HEK293T (cell line): ENCODE results near the gene GZMB.

Experiments used
- CTCF ChIA-PET: fragments of 350-600 bp; formaldehyde crosslinking; extraction: SDS; loops from one replicate; lab custom pipeline; 2021; ENCODE audit warnings: antibody characterized with exemption, inconsistent platforms; lab: Yijun Ruan, JAX
- POLR2A ChIA-PET: fragments of 350-600 bp; formaldehyde crosslinking; extraction: SDS; loops from one replicate; lab custom pipeline; 2020; ENCODE audit warnings: antibody characterized with exemption, inconsistent platforms; lab: Yijun Ruan, JAX
- DNase-seq: peaks from one replicate; pipeline ENCODE4 v3.0.0; 2012; ENCODE audit warnings: mixed read lengths; ENCODE audit errors: extremely low spot score
- ARNT ChIP-seq: fragments of 450-650 bp; IDR thresholded peaks from 2 replicates; pipeline ENCODE4 v1.6.1; 2017; ENCODE audit warnings: mild to moderate bottlenecking
- BHLHE40 ChIP-seq: fragments of 450-650 bp; IDR thresholded peaks from 2 replicates; pipeline ENCODE4 v1.6.1; 2016; ENCODE audit warnings: mild to moderate bottlenecking, moderate library complexity, borderline replicate concordance
- CTBP1 ChIP-seq: fragments of 450-650 bp; IDR thresholded peaks from 2 replicates; pipeline ENCODE4 v1.6.1; 2016; ENCODE audit warnings: borderline replicate concordance
- ELF4 ChIP-seq: fragments of 450-650 bp; IDR thresholded peaks from 2 replicates; pipeline ENCODE4 v1.6.1; 2017; ENCODE audit warnings: antibody characterized with exemption
- FOXA1 ChIP-seq: fragments of 450-650 bp; IDR thresholded peaks from 2 replicates; pipeline ENCODE4 v1.6.1; 2016; ENCODE audit warnings: mild to moderate bottlenecking
- FOXK2 ChIP-seq: fragments of 450-650 bp; IDR thresholded peaks from 2 replicates; pipeline ENCODE4 v1.6.1; 2016; ENCODE audit warnings: mild to moderate bottlenecking
- FOXM1 ChIP-seq: fragments of 450-650 bp; IDR thresholded peaks from 2 replicates; pipeline ENCODE4 v1.6.1; 2017; ENCODE audit warnings: mild to moderate bottlenecking, borderline replicate concordance
- HDGF ChIP-seq: fragments of 450-650 bp; IDR thresholded peaks from 2 replicates; pipeline ENCODE4 v1.6.1; 2017; ENCODE audit warnings: antibody characterized with exemption, borderline replicate concordance
- L3MBTL2 ChIP-seq: fragments of 450-650 bp; conservative IDR thresholded peaks from 2 replicates; pipeline ENCODE4 v1.6.1; 2016; ENCODE audit warnings: mild to moderate bottlenecking
- LEF1 ChIP-seq: fragments of 450-650 bp; IDR thresholded peaks from 2 replicates; pipeline ENCODE4 v1.6.1; 2017; ENCODE audit warnings: mild to moderate bottlenecking, borderline replicate concordance
- NFRKB ChIP-seq: fragments of 450-650 bp; IDR thresholded peaks from 2 replicates; pipeline ENCODE4 v1.6.1; 2016; ENCODE audit warnings: mild to moderate bottlenecking, moderate library complexity
- PKNOX1 ChIP-seq: fragments of 450-650 bp; IDR thresholded peaks from 2 replicates; pipeline ENCODE4 v1.6.1; 2016
- SP1 ChIP-seq: fragments of 450-650 bp; IDR thresholded peaks from 2 replicates; pipeline ENCODE4 v1.6.1; 2017
- SUZ12 ChIP-seq: fragments of 450-650 bp; IDR thresholded peaks from 2 replicates; pipeline ENCODE4 v1.6.1; 2016; ENCODE audit warnings: mild to moderate bottlenecking
- TARDBP ChIP-seq: fragments of 450-650 bp; IDR thresholded peaks from 2 replicates; pipeline ENCODE4 v1.6.1; 2016
- ZNF384 ChIP-seq: fragments of 450-650 bp; IDR thresholded peaks from 2 replicates; pipeline ENCODE4 v1.6.1; 2016

Gene GZMB

GRCh38 chr14:24613747-24614146 is 20.2 kb downstream of the GZMB start:
- no peak for DNase-seq
- POLR2A ChIA-PET = no interaction called here
- TF ChIP-seq ARNT = no peak
- TF ChIP-seq LEF1 = no peak
- no peak for TF ChIP-seq NFRKB
- TF ChIP-seq CTBP1 = no peak
- no peak for TF ChIP-seq BHLHE40
- no peak for TF ChIP-seq FOXA1
- CTCF ChIA-PET = no interaction called here

- TF ChIP-seq LEF1 = no peak
- no peak for TF ChIP-seq HDGF
- TF ChIP-seq SUZ12 = no peak
- TF ChIP-seq L3MBTL2 = no peak
- no peak for TF ChIP-seq FOXM1
- no peak for TF ChIP-seq FOXK2
- TF ChIP-seq ELF4 = no peak
- ChIA-PET CTCF (no interaction called here), POLR2A (no interaction called here)
- DNase-seq = no peak
Observed at GRCh38 chr14:24613241-24613640, 20.7 kb downstream of the GZMB start.

GRCh38 chr14:24612196-24612595 is 21.8 kb downstream of the GZMB start:
- POLR2A ChIA-PET = no interaction called here
- no peak for DNase-seq
- TF ChIP-seq LEF1 = no peak
- TF ChIP-seq FOXA1 = no peak
- TF ChIP-seq PKNOX1 = no peak
- no peak for TF ChIP-seq FOXM1
- TF ChIP-seq BHLHE40 = no peak
- TF ChIP-seq SUZ12 = no peak
- TF ChIP-seq CTBP1 = no peak
- no peak for TF ChIP-seq SP1
- no peak for TF ChIP-seq FOXK2
- TF ChIP-seq ARNT = no peak
- no peak for TF ChIP-seq NFRKB
- no peak for TF ChIP-seq HDGF
- CTCF ChIA-PET = no interaction called here

GRCh38 chr14:24609655-24610344 is 24.2 kb downstream of the GZMB start, which contains the start of gene GZMH:
Gene GZMH, minus strand, starts transcription at chr14:24609685. Its CDS starts 72 bp downstream, at chr14:24609613.
- TF ChIP-seq BHLHE40 (no peak), TARDBP (no peak), NFRKB (no peak), FOXM1 (no peak), FOXK2 (no peak), ZNF384 (no peak), FOXA1 (no peak), PKNOX1 (no peak), L3MBTL2 (no peak), HDGF (no peak), ELF4 (no peak), LEF1 (no peak), SP1 (no peak), ARNT (no peak)
- CTCF ChIA-PET = interaction anchor here (0.6 kb wide), 1 partner anchor 41 kb away, joined by 4 read pairs; no protein-coding TSS in a partner anchor
- POLR2A ChIA-PET = no interaction called here
- no peak for DNase-seq

GRCh38 chr14:24607635-24608514 is 26.1 kb downstream of the GZMB start:
- CTCF ChIA-PET = no interaction called here
- TF ChIP-seq NFRKB (no peak), ZNF384 (no peak), FOXM1 (no peak), LEF1 (no peak), BHLHE40 (no peak), ELF4 (no peak), SP1 (no peak), CTBP1 (no peak), FOXK2 (no peak), L3MBTL2 (no peak), HDGF (no peak), SUZ12 (no peak), PKNOX1 (no peak), FOXA1 (no peak), ARNT (no peak), TARDBP (no peak)
- no peak for DNase-seq
- POLR2A ChIA-PET = no interaction called here

GRCh38 chr14:24607081-24607480 is 26.9 kb downstream of the GZMB start:
- POLR2A ChIA-PET = no interaction called here
- no peak for TF ChIP-seq ARNT
- TF ChIP-seq TARDBP = no peak
- no peak for TF ChIP-seq PKNOX1
- TF ChIP-seq L3MBTL2 = no peak
- no peak for TF ChIP-seq HDGF
- TF ChIP-seq ELF4 = no peak
- no peak for TF ChIP-seq FOXM1
- no peak for TF ChIP-seq FOXA1
- TF ChIP-seq SP1 = no peak
- no peak for TF ChIP-seq FOXK2
- TF ChIP-seq ZNF384 = no peak
- no peak for TF ChIP-seq LEF1
- TF ChIP-seq BHLHE40 = no peak
- no peak for TF ChIP-seq NFRKB
- TF ChIP-seq SUZ12 = no peak
- no peak for TF ChIP-seq CTBP1
- no peak for DNase-seq
- CTCF ChIA-PET = no interaction called here
